Kidney (tissue), 14 donors: ENCODE results near the gene TELO2. TPM values are rescaled to one million over a fixed set of nuclear protein-coding genes. Genes with fewer than 3 reads are reported as not detected.

Experiments
- DNase-seq, 5 donors: peaks; one replicate each; pipeline ENCODE4 v3.0.0-alpha.2; 2013 to 2020
- FAIRE-seq: peaks from 2 replicates; lab custom pipeline; 2012; peaks lifted over from hg19 to GRCh38; lab: Jason Lieb, UNC
- H3K27ac ChIP-seq, 2 donors: one replicate each; pipeline ENCODE4 v1.7.0; 2013; ENCODE audit warnings: low read depth in 2 of 2, low read length in 2 of 2, inconsistent platforms in 1 of 2
- H3K27me3 ChIP-seq: one replicate; pipeline ENCODE4 v1.7.1; 2013; ENCODE audit warnings: low read length, inconsistent platforms; ENCODE audit not compliant: control insufficient read depth, insufficient read depth
- H3K36me3 ChIP-seq, 3 donors: one replicate each; pipeline versions ENCODE4 v1.7.0 to v1.7.1; 2013; ENCODE audit warnings: low read length in 3 of 3, control low read depth in 1 of 3, inconsistent platforms in 1 of 3; ENCODE audit not compliant: insufficient read depth in 3 of 3, control insufficient read depth in 2 of 3
- H3K4me1 ChIP-seq, 3 donors: one replicate each; pipeline versions ENCODE4 v1.7.0 to v1.7.1; 2013; ENCODE audit warnings: low read length in 3 of 3, inconsistent platforms in 1 of 3, low read depth in 1 of 3; ENCODE audit not compliant: control insufficient read depth in 2 of 3, insufficient read depth in 2 of 3
- H3K4me3 ChIP-seq, 3 donors: one replicate each; pipeline versions ENCODE4 v1.7.0 to v1.8.1; 2013; ENCODE audit warnings: low read length in 3 of 3, control low read depth in 1 of 3, inconsistent platforms in 1 of 3
- H3K9ac ChIP-seq, 3 donors: one replicate each; pipeline versions ENCODE4 v1.7.0 to v1.7.1; 2013; ENCODE audit warnings: low read length in 3 of 3, control low read depth in 1 of 3, inconsistent platforms in 1 of 3
- H3K9me3 ChIP-seq, 3 donors: one replicate each; pipeline versions ENCODE4 v1.7.0 to v1.7.1; 2013; ENCODE audit warnings: low read length in 3 of 3, control low read depth in 1 of 3, inconsistent platforms in 1 of 3; ENCODE audit not compliant: control insufficient read depth in 2 of 3, insufficient read depth in 1 of 3
- intact Hi-C: fragments of 100-400 bp; cut with DNase I; formaldehyde crosslinking; loops from one replicate; pipeline ENCODE4 v1.11.1; 2022
- polyA plus RNA-seq: library from polyadenylated mRNA; stranded (reverse); fragments of 350-450 nt; fragmentation: Illumina TruSeq; extraction: RNeasy Lipid Tissue Mini Kit (QIAGEN cat#74804); gene quantifications from one replicate; pipeline ENCODE4 v1.2.3, GENCODE V29; 2014; ENCODE audit warnings: low read depth, low replicate concordance; ENCODE audit not compliant: insufficient read depth
- total RNA-seq: library from RNA; stranded (reverse); fragmentation: NEBNext Ultra II Directional; extraction: Animal tissue kit (Norgen Biotek cat#: 25700); gene quantifications from one replicate; pipeline ENCODE4 v1.2.1, GENCODE V29; 2021
- TF ChIP-seq, protein P1 (sequence below): IDR thresholded peaks from 3 replicates; pipeline ENCODE4 v1.5.1; 2012; ENCODE audit warnings: mild to moderate bottlenecking, moderate library complexity, borderline replicate concordance; ENCODE audit not compliant: insufficient read depth; ENCODE audit errors: extremely low read depth
- donor health status: control.
- donor health status: control.
- donor health status: control.
- donor health status: control.
- donor health status: control.
- donor health status: DM: yes; HTN: yes; CAD: no.
- donor health status: Normal renal cell carcinoma (clear cell type).

Gene TELO2
- total and polyA plus RNA-seq, 2 donors from 2014 or later, result 27.7 to 37.4 TPM

DNA sequence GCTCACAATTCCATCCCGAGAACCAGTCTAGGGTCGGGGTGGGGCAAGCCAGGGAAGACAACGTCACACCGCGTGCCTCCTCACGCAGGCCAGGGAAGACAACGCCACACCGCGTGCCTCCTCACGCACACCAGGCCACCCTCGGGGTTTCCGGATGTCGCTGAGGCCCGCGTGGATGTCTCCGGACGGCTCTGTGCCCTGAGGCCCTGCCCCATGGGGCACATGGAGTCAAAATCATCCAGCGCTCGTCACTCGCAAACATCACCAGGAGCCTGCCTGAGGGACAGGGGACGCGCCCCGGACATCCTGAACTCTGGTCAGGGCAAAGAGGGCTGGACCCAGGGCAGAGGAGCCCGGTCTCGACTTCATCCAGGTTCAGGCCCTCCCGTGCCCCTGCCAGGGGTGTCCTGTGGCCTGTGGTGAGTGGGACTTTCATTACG, 44.0 kb downstream of the TELO2 start:
- Histone ChIP-seq H3K9ac (no peak overlapping the region), H3K9me3 (no peaks in the 10 kb centered on the region), H3K27me3 (no peaks in the 10 kb centered on the region), H3K36me3 (peaks cover 0 to 21% (median 0%) of the 10 kb centered on the region in 3 donors), H3K27ac (no peak overlapping the region), H3K4me1 (peaks cover 0 to 30% (median 0%) of the 10 kb centered on the region in 3 donors), H3K4me3 (peak overlapping the region in 2 of 3 donors; percentile 75 to 81)
- intact Hi-C loops, result no loop called here
- TF ChIP-seq, protein P1, sequence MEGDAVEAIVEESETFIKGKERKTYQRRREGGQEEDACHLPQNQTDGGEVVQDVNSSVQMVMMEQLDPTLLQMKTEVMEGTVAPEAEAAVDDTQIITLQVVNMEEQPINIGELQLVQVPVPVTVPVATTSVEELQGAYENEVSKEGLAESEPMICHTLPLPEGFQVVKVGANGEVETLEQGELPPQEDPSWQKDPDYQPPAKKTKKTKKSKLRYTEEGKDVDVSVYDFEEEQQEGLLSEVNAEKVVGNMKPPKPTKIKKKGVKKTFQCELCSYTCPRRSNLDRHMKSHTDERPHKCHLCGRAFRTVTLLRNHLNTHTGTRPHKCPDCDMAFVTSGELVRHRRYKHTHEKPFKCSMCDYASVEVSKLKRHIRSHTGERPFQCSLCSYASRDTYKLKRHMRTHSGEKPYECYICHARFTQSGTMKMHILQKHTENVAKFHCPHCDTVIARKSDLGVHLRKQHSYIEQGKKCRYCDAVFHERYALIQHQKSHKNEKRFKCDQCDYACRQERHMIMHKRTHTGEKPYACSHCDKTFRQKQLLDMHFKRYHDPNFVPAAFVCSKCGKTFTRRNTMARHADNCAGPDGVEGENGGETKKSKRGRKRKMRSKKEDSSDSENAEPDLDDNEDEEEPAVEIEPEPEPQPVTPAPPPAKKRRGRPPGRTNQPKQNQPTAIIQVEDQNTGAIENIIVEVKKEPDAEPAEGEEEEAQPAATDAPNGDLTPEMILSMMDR, result no peak
- FAIRE-seq, result no peak
- DNase-seq, result peak in 1 of 5 donors; percentile 75

DNA sequence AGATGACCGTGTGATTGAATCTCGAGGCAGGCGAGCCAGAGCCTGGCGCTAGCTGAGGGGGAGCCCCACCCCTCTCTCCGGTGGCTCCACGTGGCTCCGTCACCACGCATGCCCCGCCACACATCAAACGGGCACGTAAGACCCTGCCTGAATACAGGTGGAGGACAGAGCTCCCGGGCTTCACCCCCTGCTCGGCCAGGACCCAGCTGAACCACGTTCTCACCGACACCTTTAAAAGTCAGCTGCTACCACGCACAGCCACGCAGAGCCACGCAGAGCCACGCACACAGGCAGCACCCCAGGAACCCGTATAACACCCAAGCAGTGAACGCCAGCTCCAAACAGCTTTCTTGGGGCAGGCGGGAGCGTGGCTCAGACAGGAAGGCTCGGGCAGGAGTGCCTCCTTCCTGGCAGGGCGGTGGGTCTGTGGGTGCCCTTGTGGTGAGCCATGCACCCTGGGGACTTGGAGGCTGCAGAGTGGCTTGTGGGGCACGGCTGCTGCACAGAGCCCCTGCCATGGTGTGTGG, 44.7 kb downstream of the TELO2 start:
- Histone ChIP-seq H3K4me3 (peak overlapping the region in 2 of 3 donors; percentile 75 to 81), H3K27ac (no peak overlapping the region), H3K4me1 (peaks cover 0 to 37% (median 0%) of the 10 kb centered on the region in 3 donors), H3K36me3 (peaks cover 0 to 24% (median 0%) of the 10 kb centered on the region in 3 donors), H3K9ac (no peak overlapping the region), H3K27me3 (no peaks in the 10 kb centered on the region), H3K9me3 (no peaks in the 10 kb centered on the region)
- DNase-seq, result peak in 1 of 5 donors; percentile 67
- TF ChIP-seq, protein P1, result no peak
- no peak for FAIRE-seq
- intact Hi-C loops, result no loop called here

DNA sequence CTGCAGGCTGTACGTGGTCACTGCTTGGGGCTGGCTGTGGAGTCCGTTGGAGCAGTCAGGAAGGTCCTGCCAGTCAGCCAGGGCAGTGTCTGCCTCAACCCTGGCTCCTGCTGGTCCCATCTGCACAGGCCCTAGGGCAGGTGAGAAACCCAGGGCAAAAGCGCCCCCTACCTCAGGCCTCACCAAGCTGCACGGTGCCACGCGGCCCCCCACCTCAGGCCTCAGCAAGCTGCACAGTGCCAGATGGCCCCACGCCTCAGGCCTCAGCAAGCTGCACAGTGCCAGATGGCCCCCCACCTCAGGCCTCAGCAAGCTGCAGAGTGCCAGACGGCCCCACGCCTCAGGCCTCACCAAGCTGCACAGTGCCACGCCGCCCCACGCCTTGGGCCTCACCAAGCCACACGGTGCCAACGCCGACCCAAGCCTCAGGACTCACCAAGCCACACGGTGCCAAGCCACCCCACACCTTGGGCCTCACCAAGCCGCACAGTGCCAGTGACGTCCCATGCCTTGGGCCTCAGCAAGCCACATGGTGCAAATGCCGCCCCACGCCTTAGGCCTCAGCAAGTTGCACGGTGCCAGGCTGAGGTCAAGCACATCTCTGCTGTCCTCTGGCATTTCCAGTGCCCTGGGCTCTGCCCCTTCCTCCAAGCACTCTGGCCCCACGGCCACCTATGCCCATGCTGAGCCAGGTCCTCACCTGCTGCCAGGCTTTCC, 45.8 kb downstream of the TELO2 start:
- Histone ChIP-seq H3K27me3 (no peaks in the 10 kb centered on the region), H3K36me3 (peaks cover 0 to 27% (median 0%) of the 10 kb centered on the region in 3 donors), H3K4me1 (peaks cover 0 to 39% (median 3%) of the 10 kb centered on the region in 3 donors), H3K27ac (no peak overlapping the region), H3K9me3 (no peaks in the 10 kb centered on the region), H3K9ac (no peak overlapping the region), H3K4me3 (peak overlapping the region in 1 of 3 donors; percentile 75)
- FAIRE-seq (no peak), DNase-seq (peak in 1 of 5 donors; percentile 67)
- TF ChIP-seq, protein P1, result no peak
- intact Hi-C loops, result no loop called here
